OCI-LY1 (cell line): ENCODE data around the gene SEMA5A.

Experiments used
- H2AFZ ChIP-seq: fragments of 200-600 bp; sonication (generic), shearing (Covaris generic); 2 replicates; pipeline ENCODE4 v1.6.0; 2014; ENCODE audit warnings: antibody characterized with exemption, mild to moderate bottlenecking, low read length
- H3F3A ChIP-seq: fragments of 200-600 bp; sonication (generic), shearing (Covaris generic); 2 replicates; pipeline ENCODE4 v1.6.0; 2014; ENCODE audit warnings: mild to moderate bottlenecking, antibody characterized with exemption, low read length, moderate library complexity; ENCODE audit not compliant: insufficient read depth
- H3K27ac ChIP-seq: fragments of 200-600 bp; sonication (generic); 2 replicates; pipeline ENCODE4 v1.5.1; 2014; ENCODE audit warnings: low read length, mixed run types, mild to moderate bottlenecking, low read depth; ENCODE audit not compliant: poor library complexity, severe bottlenecking
- H3K27me3 ChIP-seq: fragments of 200-600 bp; sonication (generic); 2 replicates; pipeline ENCODE4 v1.6.0; 2014; ENCODE audit warnings: antibody characterized with exemption, mild to moderate bottlenecking, low read length, moderate library complexity; ENCODE audit not compliant: insufficient read depth
- H3K36me3 ChIP-seq: fragments of 200-600 bp; sonication (generic); 2 replicates; pipeline ENCODE4 v1.6.1; 2014; ENCODE audit warnings: mild to moderate bottlenecking, antibody characterized with exemption, low read length, moderate library complexity, mixed read lengths; ENCODE audit not compliant: insufficient read depth
- H3K4me1 ChIP-seq: fragments of 200-600 bp; sonication (generic); 2 replicates; pipeline ENCODE4 v1.5.1; 2014; ENCODE audit warnings: mild to moderate bottlenecking, low read length, moderate library complexity; ENCODE audit not compliant: insufficient read depth, severe bottlenecking
- H3K4me2 ChIP-seq: fragments of 200-600 bp; sonication (generic), shearing (Covaris generic); 2 replicates; pipeline ENCODE4 v1.6.1; 2014; ENCODE audit warnings: low read length
- H3K4me3 ChIP-seq: fragments of 200-600 bp; sonication (generic); 2 replicates; pipeline ENCODE4 v1.5.1; 2014; ENCODE audit warnings: low read length, low read depth, mild to moderate bottlenecking, mixed read lengths; ENCODE audit not compliant: poor library complexity, severe bottlenecking
- H3K79me2 ChIP-seq: fragments of 200-600 bp; shearing (Covaris generic); 2 replicates; pipeline ENCODE4 v1.6.1; 2016; ENCODE audit warnings: mixed run types, low read length, mixed read lengths; ENCODE audit not compliant: insufficient read depth
- H3K9ac ChIP-seq: fragments of 200-600 bp; sonication (generic), shearing (Covaris generic); 2 replicates; pipeline ENCODE4 v1.6.1; 2014; ENCODE audit warnings: mild to moderate bottlenecking, low read length, mixed read lengths
- H3K9me2 ChIP-seq: fragments of 200-600 bp; sonication (generic), shearing (Covaris generic); 2 replicates; pipeline ENCODE4 v1.6.1; 2014; ENCODE audit warnings: low read depth, mild to moderate bottlenecking, low read length, mixed read lengths
- H3K9me3 ChIP-seq: fragments of 200-600 bp; shearing (Covaris generic); 2 replicates; pipeline ENCODE4 v1.6.1; 2014; ENCODE audit warnings: low read length, mixed read lengths
- H4K20me1 ChIP-seq: fragments of 200-600 bp; sonication (generic), shearing (Covaris generic); 2 replicates; pipeline ENCODE4 v1.6.0; 2016; ENCODE audit warnings: mild to moderate bottlenecking, low read length; ENCODE audit not compliant: insufficient read depth
- CTCF ChIP-seq: fragments of 200-600 bp; sonication (generic), shearing (Covaris generic); IDR thresholded peaks from 2 replicates; pipeline ENCODE4 v1.5.1; 2017; ENCODE audit warnings: mild to moderate bottlenecking, antibody characterized with exemption, low read length, moderate library complexity, mixed read lengths
- EZH2 ChIP-seq: fragments of 200-600 bp; sonication (generic), shearing (Covaris generic); IDR thresholded peaks from 2 replicates; pipeline ENCODE4 v1.8.0; 2017; ENCODE audit warnings: borderline replicate concordance, mixed run types, mild to moderate bottlenecking, antibody characterized with exemption, low read length, moderate library complexity, mixed read lengths

The SEMA5A gene

GRCh38 chr5:9173281-9174048 is 372.4 kb downstream of the SEMA5A start:
- H3K4me1 ChIP-seq = no peaks in the 10 kb centered on the region
- no peak overlapping the region for H3K27ac ChIP-seq
- no peaks in the 10 kb centered on the region for H3K27me3 ChIP-seq
- no peaks in the 10 kb centered on the region for H4K20me1 ChIP-seq
- no peaks in the 10 kb centered on the region for H3K79me2 ChIP-seq
- H3K36me3 ChIP-seq = no peaks in the 10 kb centered on the region
- no peak overlapping the region for H3K4me3 ChIP-seq
- no peak for TF ChIP-seq EZH2
- no peak for TF ChIP-seq CTCF
- H3K9ac ChIP-seq = no peak overlapping the region
- no peaks in the 10 kb centered on the region for H3K9me2 ChIP-seq
- no peak overlapping the region for H2AFZ ChIP-seq
- H3K9me3 ChIP-seq = no peaks in the 10 kb centered on the region
- H3F3A ChIP-seq = no peaks in the 10 kb centered on the region
- no peak overlapping the region for H3K4me2 ChIP-seq

- no peaks in the 10 kb centered on the region for H3F3A ChIP-seq
- H3K36me3 ChIP-seq = no peaks in the 10 kb centered on the region
- TF ChIP-seq EZH2 = no peak
- TF ChIP-seq CTCF = no peak
- H3K27me3 ChIP-seq = no peaks in the 10 kb centered on the region
- H4K20me1 ChIP-seq = no peaks in the 10 kb centered on the region
- H3K4me3 ChIP-seq = no peak overlapping the region
- H3K9me2 ChIP-seq = no peaks in the 10 kb centered on the region
- H3K4me2 ChIP-seq = no peak overlapping the region
- no peak overlapping the region for H3K27ac ChIP-seq
- no peak overlapping the region for H2AFZ ChIP-seq
- no peaks in the 10 kb centered on the region for H3K9me3 ChIP-seq
- H3K4me1 ChIP-seq = no peaks in the 10 kb centered on the region
- H3K9ac ChIP-seq = no peak overlapping the region
- no peaks in the 10 kb centered on the region for H3K79me2 ChIP-seq
Measured at GRCh38 chr5:9170026-9170425, 375.8 kb downstream of the SEMA5A start.

GRCh38 chr5:9169557-9169902 is 376.3 kb downstream of the SEMA5A start:
- H4K20me1 ChIP-seq = no peaks in the 10 kb centered on the region
- no peak overlapping the region for H3K9ac ChIP-seq
- no peak overlapping the region for H3K4me2 ChIP-seq
- H3K4me3 ChIP-seq = no peak overlapping the region
- H3K4me1 ChIP-seq = no peaks in the 10 kb centered on the region
- TF ChIP-seq CTCF (no peak), EZH2 (no peak)
- no peaks in the 10 kb centered on the region for H3K27me3 ChIP-seq
- H3K9me2 ChIP-seq = no peaks in the 10 kb centered on the region
- H3K9me3 ChIP-seq = no peaks in the 10 kb centered on the region
- no peak overlapping the region for H2AFZ ChIP-seq
- no peaks in the 10 kb centered on the region for H3K79me2 ChIP-seq
- no peaks in the 10 kb centered on the region for H3F3A ChIP-seq
- H3K27ac ChIP-seq = no peak overlapping the region
- H3K36me3 ChIP-seq = no peaks in the 10 kb centered on the region
